ENCODE data around the gene ATL2.
"Not testable (repeated sequence)": the region's sequence is repeated elsewhere in the genome, so short reads cannot be mapped to it uniquely, and the experiment has no call there.

ATL2 gene

DNA sequence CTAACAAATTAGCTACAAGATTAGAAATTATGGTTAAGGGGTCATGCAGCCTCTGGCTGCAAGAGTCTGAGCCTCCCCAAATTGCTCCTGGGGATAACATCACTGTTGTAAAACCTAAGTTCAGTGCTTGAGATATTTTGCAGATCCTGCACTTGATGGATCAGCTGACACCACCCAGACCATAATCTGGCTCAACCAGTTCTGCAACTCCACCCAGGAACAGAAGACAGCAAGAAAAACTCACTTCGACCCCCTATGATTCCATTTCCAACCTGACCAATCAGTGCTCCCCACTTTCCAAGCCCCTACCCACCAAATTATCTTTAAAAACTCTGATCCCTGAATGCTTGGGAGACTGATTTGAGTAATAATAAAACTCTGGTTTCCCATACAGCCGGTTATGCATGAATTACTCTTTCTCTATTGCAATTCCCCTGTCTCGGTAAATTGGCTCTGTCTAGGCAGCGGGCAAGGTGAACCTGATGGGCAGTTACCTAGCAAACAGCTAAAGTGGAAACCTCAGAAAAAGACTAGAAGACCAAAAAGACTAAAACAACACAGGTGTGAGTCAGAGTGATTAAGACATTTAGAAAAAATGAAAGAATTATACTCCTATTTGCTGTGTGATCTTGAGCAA, 35.3 kb upstream of the ATL2 start:
- H3K9ac ChIP-seq (ENCODE audit: low read length); H3K4me1 ChIP-seq (ENCODE audit: control insufficient read depth, insufficient read depth, low read length); H3K4me3 ChIP-seq (ENCODE audit: low read depth, low read length); H3K27ac ChIP-seq (ENCODE audit: low read depth, low read length); H3K27me3 ChIP-seq (ENCODE audit: control insufficient read depth, insufficient read depth, low read length); H3K36me3 ChIP-seq (ENCODE audit: control insufficient read depth, insufficient read depth, low read length): not testable (repeated sequence)
- H3K9me3 ChIP-seq (ENCODE audit: control insufficient read depth, insufficient read depth, low read depth, low read length) = peaks cover 15% of the 10 kb centered on the region

DNA sequence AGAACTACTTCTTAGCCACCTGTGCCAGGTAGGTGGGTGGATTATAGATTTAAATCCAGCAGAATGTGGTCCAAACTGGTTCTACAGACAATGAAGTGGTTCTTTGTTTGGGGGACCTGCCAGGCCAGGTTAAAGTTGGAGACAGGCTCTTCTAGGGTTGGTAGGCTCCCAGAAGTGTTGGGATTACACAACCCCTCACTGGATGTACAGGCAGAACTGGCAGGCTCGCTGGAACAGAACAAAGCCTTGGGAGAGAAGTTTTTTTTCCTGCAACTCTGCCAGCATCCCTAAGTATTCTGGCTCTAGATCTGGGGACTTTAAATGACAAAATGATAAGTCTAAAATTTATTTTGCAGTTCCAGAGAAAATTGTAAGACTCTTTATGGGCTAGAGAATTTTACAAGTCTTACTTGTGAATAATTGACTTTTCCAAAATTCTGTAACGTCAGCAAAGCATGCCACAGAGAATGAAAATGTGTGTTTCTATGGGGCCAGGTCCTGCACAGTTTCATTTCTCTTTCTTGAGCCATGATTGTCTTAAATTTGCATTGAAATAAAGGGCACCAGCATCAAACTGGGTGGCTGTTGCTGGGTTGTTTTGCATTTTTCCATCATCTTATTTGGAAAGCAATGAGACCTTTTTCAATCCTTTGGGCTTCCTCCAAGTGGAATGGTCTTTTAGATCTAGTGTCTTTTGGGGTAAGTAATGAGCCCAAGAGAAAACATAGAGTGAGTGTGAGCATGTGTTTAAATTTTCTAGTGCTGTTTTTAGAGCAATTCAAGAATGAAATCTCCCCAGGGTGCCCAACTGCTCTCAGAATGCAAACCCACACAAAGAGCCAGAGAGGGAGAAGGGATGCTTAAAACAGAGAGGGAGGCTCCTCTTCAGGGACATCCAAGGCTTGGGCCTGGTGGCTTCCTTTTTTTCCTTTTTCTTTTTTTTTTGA, 32.4 kb upstream of the ATL2 start:
- Histone ChIP-seq H3K36me3 (ENCODE audit: control insufficient read depth, insufficient read depth, low read length) (no peaks in the 10 kb centered on the region), H3K9ac (ENCODE audit: low read length) (no peak overlapping the region), H3K9me3 (ENCODE audit: control insufficient read depth, insufficient read depth, low read depth, low read length) (peaks cover 33% of the 10 kb centered on the region), H3K4me3 (ENCODE audit: low read depth, low read length) (no peak overlapping the region), H3K4me1 (ENCODE audit: control insufficient read depth, insufficient read depth, low read length) (peaks cover 18% of the 10 kb centered on the region), H3K27ac (ENCODE audit: low read depth, low read length) (no peak overlapping the region), H3K27me3 (ENCODE audit: control insufficient read depth, insufficient read depth, low read length) (no peaks in the 10 kb centered on the region)

GRCh38 chr2:38407111-38407682, 30.1 kb upstream of the ATL2 start:
- H3K27me3 ChIP-seq (ENCODE audit: control insufficient read depth, insufficient read depth, low read length) = no peaks in the 10 kb centered on the region
- H3K27ac ChIP-seq (ENCODE audit: low read depth, low read length) = no peak overlapping the region
- peaks cover 20% of the 10 kb centered on the region for H3K9me3 ChIP-seq (ENCODE audit: control insufficient read depth, insufficient read depth, low read depth, low read length)
- H3K36me3 ChIP-seq (ENCODE audit: control insufficient read depth, insufficient read depth, low read length) = no peaks in the 10 kb centered on the region
- H3K4me1 ChIP-seq (ENCODE audit: control insufficient read depth, insufficient read depth, low read length) = peaks cover 18% of the 10 kb centered on the region
- no peak overlapping the region for H3K9ac ChIP-seq (ENCODE audit: low read length)
- no peak overlapping the region for H3K4me3 ChIP-seq (ENCODE audit: low read depth, low read length)

DNA sequence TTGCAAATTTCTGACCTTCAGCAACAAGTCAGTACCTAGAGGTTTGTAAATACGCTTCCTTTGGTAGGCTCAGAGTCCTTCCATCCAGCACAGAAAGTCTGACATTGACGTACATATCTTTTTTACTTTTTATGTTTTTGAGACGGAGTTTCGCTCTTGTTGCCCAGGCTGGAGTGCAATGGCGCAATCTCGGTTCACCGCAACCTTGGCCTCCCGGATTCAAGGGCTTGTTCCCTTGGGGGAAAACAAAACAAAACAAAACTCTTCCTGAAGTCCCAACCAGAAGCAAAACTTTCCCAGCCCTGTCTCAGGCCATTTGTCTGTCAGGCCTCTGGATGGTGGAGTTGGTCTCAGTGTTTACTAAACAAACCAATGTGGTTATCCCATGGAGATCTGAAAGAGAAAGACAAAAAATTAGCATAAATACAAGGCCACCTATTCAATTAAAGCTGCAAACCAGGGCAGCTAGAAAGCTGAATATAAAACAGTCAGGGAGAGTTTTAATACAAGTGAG, 29.6 kb upstream of the ATL2 start:
- Histone ChIP-seq H3K36me3 (ENCODE audit: control insufficient read depth, insufficient read depth, low read length) (no peaks in the 10 kb centered on the region), H3K9ac (ENCODE audit: low read length) (no peak overlapping the region), H3K9me3 (ENCODE audit: control insufficient read depth, insufficient read depth, low read depth, low read length) (peaks cover 24% of the 10 kb centered on the region), H3K27me3 (ENCODE audit: control insufficient read depth, insufficient read depth, low read length) (no peaks in the 10 kb centered on the region), H3K27ac (ENCODE audit: low read depth, low read length) (no peak overlapping the region), H3K4me1 (ENCODE audit: control insufficient read depth, insufficient read depth, low read length) (peaks cover 18% of the 10 kb centered on the region), H3K4me3 (ENCODE audit: low read depth, low read length) (no peak overlapping the region)

DNA sequence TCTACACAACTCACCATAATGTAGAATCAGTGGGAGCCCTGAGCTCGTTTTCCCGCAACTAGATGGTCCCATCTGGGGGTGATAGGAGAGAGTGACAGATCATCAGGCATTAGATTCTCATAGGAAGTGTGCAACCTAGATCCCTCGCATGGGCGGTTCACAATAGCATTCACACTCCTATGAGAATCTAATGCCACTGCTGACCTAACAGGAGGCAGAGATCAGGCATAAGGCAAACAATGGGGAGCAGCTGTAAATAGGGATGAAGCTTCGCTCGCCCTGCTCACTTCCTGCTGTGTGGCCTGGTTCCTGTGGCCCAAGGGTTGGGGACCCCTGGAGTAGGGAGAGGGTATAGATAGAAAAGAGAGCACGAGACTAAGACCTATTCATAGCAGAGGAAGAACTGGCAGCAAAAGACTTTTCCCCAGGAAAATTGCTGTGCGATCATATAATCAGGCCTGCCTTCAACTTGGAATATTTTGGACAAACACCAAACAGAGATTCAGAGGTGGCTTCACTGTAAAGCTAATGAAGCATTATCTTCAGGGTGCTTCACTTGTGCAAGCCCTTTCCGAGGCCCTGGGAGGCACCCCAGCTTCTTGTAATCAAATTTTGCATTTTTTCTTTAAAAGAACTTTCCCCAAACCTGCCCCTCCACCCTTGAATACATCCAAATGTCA, 29.0 kb upstream of the ATL2 start:
- H3K4me3 ChIP-seq (ENCODE audit: low read depth, low read length) = no peak overlapping the region
- H3K4me1 ChIP-seq (ENCODE audit: control insufficient read depth, insufficient read depth, low read length) = peaks cover 18% of the 10 kb centered on the region
- H3K9me3 ChIP-seq (ENCODE audit: control insufficient read depth, insufficient read depth, low read depth, low read length) = peaks cover 25% of the 10 kb centered on the region
- H3K27me3 ChIP-seq (ENCODE audit: control insufficient read depth, insufficient read depth, low read length) = no peaks in the 10 kb centered on the region
- no peak overlapping the region for H3K27ac ChIP-seq (ENCODE audit: low read depth, low read length)
- no peak overlapping the region for H3K9ac ChIP-seq (ENCODE audit: low read length)
- H3K36me3 ChIP-seq (ENCODE audit: control insufficient read depth, insufficient read depth, low read length) = no peaks in the 10 kb centered on the region

GRCh38 chr2:38400513-38400912, 23.4 kb upstream of the ATL2 start:
- Histone ChIP-seq H3K9ac (ENCODE audit: low read length) (no peak overlapping the region), H3K9me3 (ENCODE audit: control insufficient read depth, insufficient read depth, low read depth, low read length) (peaks cover 24% of the 10 kb centered on the region), H3K4me3 (ENCODE audit: low read depth, low read length) (no peak overlapping the region), H3K36me3 (ENCODE audit: control insufficient read depth, insufficient read depth, low read length) (no peaks in the 10 kb centered on the region), H3K4me1 (ENCODE audit: control insufficient read depth, insufficient read depth, low read length) (no peaks in the 10 kb centered on the region), H3K27me3 (ENCODE audit: control insufficient read depth, insufficient read depth, low read length) (no peaks in the 10 kb centered on the region), H3K27ac (ENCODE audit: low read depth, low read length) (no peak overlapping the region)

GRCh38 chr2:38398739-38399138, 21.7 kb upstream of the ATL2 start:
- H3K9ac ChIP-seq (ENCODE audit: low read length) = no peak overlapping the region
- H3K27ac ChIP-seq (ENCODE audit: low read depth, low read length) = no peak overlapping the region
- H3K27me3 ChIP-seq (ENCODE audit: control insufficient read depth, insufficient read depth, low read length) = no peaks in the 10 kb centered on the region
- no peaks in the 10 kb centered on the region for H3K36me3 ChIP-seq (ENCODE audit: control insufficient read depth, insufficient read depth, low read length)
- peaks cover 14% of the 10 kb centered on the region for H3K9me3 ChIP-seq (ENCODE audit: control insufficient read depth, insufficient read depth, low read depth, low read length)
- no peaks in the 10 kb centered on the region for H3K4me1 ChIP-seq (ENCODE audit: control insufficient read depth, insufficient read depth, low read length)
- no peak overlapping the region for H3K4me3 ChIP-seq (ENCODE audit: low read depth, low read length)

DNA sequence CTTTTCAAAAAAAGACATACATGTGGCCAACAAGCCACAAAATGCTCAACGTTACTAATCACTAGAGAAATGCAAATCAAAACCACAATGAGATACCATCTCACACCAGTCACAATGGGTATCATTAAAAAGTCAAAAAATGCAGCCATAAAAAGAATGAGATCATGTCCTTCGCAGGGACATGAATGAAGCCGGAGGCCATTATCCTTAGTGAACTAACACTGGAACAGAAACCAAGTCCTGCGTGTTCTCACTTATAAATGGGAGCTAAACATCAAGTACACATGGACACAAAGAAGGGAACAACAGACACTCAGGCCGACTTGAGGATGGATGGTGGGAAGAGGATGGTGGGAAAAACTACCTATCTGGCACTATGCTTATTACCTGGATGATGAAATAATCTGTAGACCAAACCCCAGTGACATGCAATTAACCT, 17.8 kb upstream of the ATL2 start:
- H3K9ac ChIP-seq (ENCODE audit: low read length) = no peak overlapping the region
- H3K27me3 ChIP-seq (ENCODE audit: control insufficient read depth, insufficient read depth, low read length) = no peaks in the 10 kb centered on the region
- no peaks in the 10 kb centered on the region for H3K4me1 ChIP-seq (ENCODE audit: control insufficient read depth, insufficient read depth, low read length)
- H3K36me3 ChIP-seq (ENCODE audit: control insufficient read depth, insufficient read depth, low read length) = no peaks in the 10 kb centered on the region
- peaks cover 4% of the 10 kb centered on the region for H3K9me3 ChIP-seq (ENCODE audit: control insufficient read depth, insufficient read depth, low read depth, low read length)
- H3K4me3 ChIP-seq (ENCODE audit: low read depth, low read length) = no peak overlapping the region
- H3K27ac ChIP-seq (ENCODE audit: low read depth, low read length) = no peak overlapping the region

DNA sequence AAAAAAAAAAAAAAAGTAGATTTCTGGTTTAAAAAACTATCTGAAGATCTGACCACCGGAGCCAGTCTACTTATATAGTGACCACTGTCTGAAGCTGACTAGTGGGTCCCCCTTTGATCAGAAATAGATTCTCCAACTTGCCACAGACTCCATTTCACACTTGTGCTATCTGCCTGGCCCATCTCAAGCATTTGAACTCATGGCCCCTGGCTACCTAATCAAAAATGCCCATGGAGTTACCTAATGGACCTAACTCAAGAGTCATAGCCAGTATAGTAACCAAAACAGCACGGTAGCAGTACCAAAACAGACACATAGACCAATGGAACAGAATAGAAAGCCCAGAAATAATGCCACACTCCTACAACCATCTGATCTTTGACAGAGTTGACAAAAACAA, 17.0 kb upstream of the ATL2 start:
- no peak overlapping the region for H3K9ac ChIP-seq (ENCODE audit: low read length)
- no peak overlapping the region for H3K27ac ChIP-seq (ENCODE audit: low read depth, low read length)
- peaks cover 3% of the 10 kb centered on the region; the same call in 1 of the 2 replicates for H3K9me3 ChIP-seq (ENCODE audit: control insufficient read depth, insufficient read depth, low read depth, low read length)
- no peaks in the 10 kb centered on the region for H3K27me3 ChIP-seq (ENCODE audit: control insufficient read depth, insufficient read depth, low read length)
- no peak overlapping the region for H3K4me3 ChIP-seq (ENCODE audit: low read depth, low read length)
- no peaks in the 10 kb centered on the region for H3K36me3 ChIP-seq (ENCODE audit: control insufficient read depth, insufficient read depth, low read length)
- H3K4me1 ChIP-seq (ENCODE audit: control insufficient read depth, insufficient read depth, low read length) = 0 out of 2 replicates have a peak, but pooled peaks cover under 1% of the 10 kb centered on the region

GRCh38 chr2:38390947-38391346, 13.9 kb upstream of the ATL2 start:
- Histone ChIP-seq H3K27ac (ENCODE audit: low read depth, low read length) (no peak overlapping the region), H3K4me3 (ENCODE audit: low read depth, low read length) (no peak overlapping the region), H3K9me3 (ENCODE audit: control insufficient read depth, insufficient read depth, low read depth, low read length) (no peaks in the 10 kb centered on the region), H3K27me3 (ENCODE audit: control insufficient read depth, insufficient read depth, low read length) (no peaks in the 10 kb centered on the region), H3K9ac (ENCODE audit: low read length) (no peak overlapping the region), H3K36me3 (ENCODE audit: control insufficient read depth, insufficient read depth, low read length) (no peaks in the 10 kb centered on the region), H3K4me1 (ENCODE audit: control insufficient read depth, insufficient read depth, low read length) (0 out of 2 replicates have a peak, but pooled peaks cover 5% of the 10 kb centered on the region)

All from HUES6 (cell line).